Lower lobe of right lung (tissue), 2 donors: ENCODE measurements around the gene SH3BP4. TPM values are rescaled to one million over a fixed set of nuclear protein-coding genes. Genes with fewer than 3 reads are reported as not detected.

ENCODE experiments used
- ATAC-seq, 2 donors: fragments of 200-7000 bp; cut with Tn5 transposase; one replicate each; pipeline ENCODE4 v1.9.1; 2020 to 2022; ENCODE audit warnings: mild to moderate bottlenecking in 2 of 2, moderate library complexity in 2 of 2
- DNase-seq: peaks from one replicate; pipeline ENCODE4 v3.0.0-alpha.2; 2020
- H3K27ac ChIP-seq: fragments of 200-600 bp; one replicate; pipeline ENCODE4 v1.8.0; 2022
- H3K27me3 ChIP-seq: fragments of 200-600 bp; one replicate; pipeline ENCODE4 v1.8.0; 2022; ENCODE audit warnings: low read depth
- H3K36me3 ChIP-seq: fragments of 200-600 bp; one replicate; pipeline ENCODE4 v1.8.0; 2022; ENCODE audit warnings: mild to moderate bottlenecking
- H3K4me1 ChIP-seq: fragments of 200-600 bp; one replicate; pipeline ENCODE4 v1.8.0; 2022
- H3K4me3 ChIP-seq: fragments of 200-600 bp; one replicate; pipeline ENCODE4 v1.8.0; 2022; ENCODE audit warnings: mild to moderate bottlenecking
- H3K9me3 ChIP-seq: fragments of 200-600 bp; one replicate; pipeline ENCODE4 v1.8.0; 2022
- CTCF ChIP-seq: fragments of 200-600 bp; IDR thresholded peaks from one replicate; pipeline ENCODE4 v1.8.0; 2022; ENCODE audit warnings: antibody characterized with exemption, mild to moderate bottlenecking
- intact Hi-C: fragments of 100-400 bp; cut with DNase I; formaldehyde crosslinking; loops from one replicate; pipeline ENCODE4 v1.11.0; 2022
- total RNA-seq: library from RNA; stranded (reverse); fragmentation: NEBNext Ultra II Directional; extraction: Animal tissue kit (Norgen Biotek cat#: 25700); gene quantifications from one replicate; pipeline ENCODE4 v1.2.1, GENCODE V29; 2021
- donor health status: DM: no; HTN: yes; CAD: no; lungs with severe emphysema.

The SH3BP4 gene
- total RNA-seq, 1 donor from 2014 or later, result 36.8 TPM

GRCh38 chr2:234931371-234931770 is 20.4 kb upstream of the SH3BP4 start:
- intact Hi-C loops, result no loop called here
- Histone ChIP-seq H3K36me3 (no peaks in the 10 kb centered on the region), H3K9me3 (no peaks in the 10 kb centered on the region), H3K27me3 (no peaks in the 10 kb centered on the region), H3K27ac (no peak overlapping the region), H3K4me3 (no peak overlapping the region), H3K4me1 (no peaks in the 10 kb centered on the region)
- no peak for DNase-seq
- no peak for ATAC-seq
- no peak for TF ChIP-seq CTCF

- DNase-seq (no peak), ATAC-seq (no peak)
- H3K27me3 ChIP-seq, result no peaks in the 10 kb centered on the region
- no peak overlapping the region for H3K4me3 ChIP-seq
- no peaks in the 10 kb centered on the region for H3K9me3 ChIP-seq
- no peak for TF ChIP-seq CTCF
- H3K36me3 ChIP-seq, result no peaks in the 10 kb centered on the region
- intact Hi-C loops, result no loop called here
- H3K27ac ChIP-seq, result no peak overlapping the region
- no peaks in the 10 kb centered on the region for H3K4me1 ChIP-seq
These were observed 19.1 kb upstream of the SH3BP4 start for GRCh38 chr2:234932591-234933168.

- no peaks in the 10 kb centered on the region for H3K9me3 ChIP-seq
- no peak overlapping the region for H3K27ac ChIP-seq
- ATAC-seq (no peak), DNase-seq (no peak)
- H3K4me1 ChIP-seq, result no peaks in the 10 kb centered on the region
- TF ChIP-seq CTCF, result no peak
- intact Hi-C loops, result no loop called here
- H3K36me3 ChIP-seq, result no peaks in the 10 kb centered on the region
- no peak overlapping the region for H3K4me3 ChIP-seq
- H3K27me3 ChIP-seq, result no peaks in the 10 kb centered on the region
These were observed 16.5 kb upstream of the SH3BP4 start for GRCh38 chr2:234935311-234935710.

GRCh38 chr2:234939576-234939975 is 12.2 kb upstream of the SH3BP4 start:
- no peaks in the 10 kb centered on the region for H3K4me1 ChIP-seq
- DNase-seq, result no peak
- no peak overlapping the region for H3K4me3 ChIP-seq
- intact Hi-C loops, result no loop called here
- H3K9me3 ChIP-seq, result no peaks in the 10 kb centered on the region
- no peak for TF ChIP-seq CTCF
- no peak for ATAC-seq
- no peaks in the 10 kb centered on the region for H3K36me3 ChIP-seq
- H3K27ac ChIP-seq, result no peak overlapping the region
- no peaks in the 10 kb centered on the region for H3K27me3 ChIP-seq

GRCh38 chr2:234939996-234940395 is 11.8 kb upstream of the SH3BP4 start:
- no peak for ATAC-seq
- DNase-seq, result no peak
- no peaks in the 10 kb centered on the region for H3K9me3 ChIP-seq

More at GRCh38 chr2:234939996-234940395, 11.8 kb upstream of the SH3BP4 start:
- Histone ChIP-seq H3K36me3 (no peaks in the 10 kb centered on the region), H3K27ac (no peak overlapping the region), H3K4me3 (no peak overlapping the region), H3K27me3 (no peaks in the 10 kb centered on the region), H3K4me1 (no peaks in the 10 kb centered on the region)
- intact Hi-C loops, result no loop called here
- TF ChIP-seq CTCF, result no peak
